Uterus (tissue), 4 donors: Measurements from ENCODE around the gene UGGT2. TPM values are rescaled to one million over a fixed set of nuclear protein-coding genes. Genes with fewer than 3 reads are reported as not detected.

Source experiments
- DNase-seq, 2 donors: peaks; one replicate each; pipeline ENCODE4 v3.0.0-alpha.2; 2019 to 2020
- H3K27ac ChIP-seq, 2 donors: fragments of 200-600 bp; sonication (generic); 1 replicate in 1 of 2; 2 replicates in 1 of 2; pipeline ENCODE4 v1.5.1; 2016 to 2018
- H3K27me3 ChIP-seq, 2 donors: fragments of 200-600 bp; sonication (generic); one replicate each; pipeline ENCODE4 v1.5.1; 2018 to 2019; ENCODE audit warnings: control low read depth in 1 of 2
- H3K36me3 ChIP-seq, 2 donors: fragments of 200-600 bp; sonication (generic); one replicate each; pipeline ENCODE4 v1.5.1; 2019; ENCODE audit warnings: control low read depth in 1 of 2
- H3K4me1 ChIP-seq, 2 donors: fragments of 200-600 bp; sonication (generic); one replicate each; pipeline ENCODE4 v1.5.1; 2018 to 2019; ENCODE audit warnings: control low read depth in 1 of 2
- H3K4me3 ChIP-seq, 2 donors: fragments of 200-600 bp; sonication (generic); 1 replicate in 1 of 2; 2 replicates in 1 of 2; pipeline ENCODE4 v1.5.1; 2018 to 2019; ENCODE audit warnings: mild to moderate bottlenecking in 1 of 2
- H3K9me3 ChIP-seq, 2 donors: fragments of 200-600 bp; sonication (generic); one replicate each; pipeline ENCODE4 v1.5.1; 2019; ENCODE audit warnings: control low read depth in 1 of 2
- CTCF ChIP-seq, 4 experiments: fragments of 200-600 bp in 2 of 4; fragments of 450-650 bp in 2 of 4; sonication (generic) in 2 of 4; IDR thresholded peaks; one replicate each; pipeline ENCODE4 v1.5.1; 2016 to 2019; ENCODE audit warnings: antibody characterized with exemption in 4 of 4, mild to moderate bottlenecking in 2 of 4, moderate library complexity in 1 of 4
- POLR2A ChIP-seq, 2 donors: fragments of 450-650 bp; IDR thresholded peaks; one replicate each; pipeline ENCODE4 v1.6.1; 2016; ENCODE audit warnings: antibody characterized with exemption in 2 of 2, mild to moderate bottlenecking in 1 of 2, moderate library complexity in 1 of 2
- intact Hi-C: fragments of 100-400 bp; cut with DNase I; formaldehyde crosslinking; loops from one replicate; pipeline ENCODE4 v1.15.1; 2023; ENCODE audit warnings: low total_unique reads
- total RNA-seq, 4 donors: library from RNA; depleted of rRNA in 3 of 4; stranded (reverse); fragments of >200 nt in 3 of 4; gene quantifications; one replicate each; pipeline versions ENCODE4 v1.1.0 to v1.2.4, GENCODE V29; 2014 to 2023
- donor health status: DM: yes; HTN: yes; CAD: no.

Gene UGGT2
- total RNA-seq, 4 donors from 2014 or later, result 33.5 to 171 (median 116) TPM

- Histone ChIP-seq H3K4me1 (no peaks in the 10 kb centered on the region), H3K36me3 (peaks cover 0 to 4% of the 10 kb centered on the region in 2 donors), H3K27me3 (no peaks in the 10 kb centered on the region), H3K4me3 (no peak overlapping the region), H3K9me3 (no peaks in the 10 kb centered on the region), H3K27ac (no peak overlapping the region)
- no peak for DNase-seq
- TF ChIP-seq CTCF (IDR thresholded peaks at IDR 0.05) (no peak), POLR2A (IDR thresholded peaks at IDR 0.05) (no peak)
- intact Hi-C loops, result no loop called here
These were observed 230.9 kb downstream of the UGGT2 start for GRCh38 chr13:95822303-95822702.

GRCh38 chr13:95814495-95814894 lies 238.7 kb downstream of the UGGT2 start:
- H3K36me3 ChIP-seq, result no peaks in the 10 kb centered on the region
- intact Hi-C loops, result no loop called here
- DNase-seq, result no peak
- H3K27me3 ChIP-seq, result no peaks in the 10 kb centered on the region
- H3K27ac ChIP-seq, result no peak overlapping the region
- H3K4me3 ChIP-seq, result no peak overlapping the region
- H3K4me1 ChIP-seq, result no peaks in the 10 kb centered on the region
- peaks cover 0 to 14% of the 10 kb centered on the region in 2 donors for H3K9me3 ChIP-seq
- TF ChIP-seq POLR2A (IDR thresholded peaks at IDR 0.05) (no peak), CTCF (IDR thresholded peaks at IDR 0.05) (no peak)

- no peak for DNase-seq
- Histone ChIP-seq H3K27me3 (no peaks in the 10 kb centered on the region), H3K4me3 (no peak overlapping the region), H3K4me1 (no peaks in the 10 kb centered on the region), H3K27ac (no peak overlapping the region), H3K9me3 (peaks cover 0 to 16% of the 10 kb centered on the region in 2 donors), H3K36me3 (no peaks in the 10 kb centered on the region)
- intact Hi-C loops, result no loop called here
- TF ChIP-seq CTCF (IDR thresholded peaks at IDR 0.05), result no peak
- no peak for TF ChIP-seq POLR2A (IDR thresholded peaks at IDR 0.05)
These were observed 240.1 kb downstream of the UGGT2 start for GRCh38 chr13:95813139-95813538.

GRCh38 chr13:95809429-95809828 lies 243.8 kb downstream of the UGGT2 start:
- intact Hi-C loops, result no loop called here
- H3K27ac ChIP-seq, result no peak overlapping the region
- TF ChIP-seq CTCF (IDR thresholded peaks at IDR 0.05) (no peak), POLR2A (IDR thresholded peaks at IDR 0.05) (no peak)
- H3K36me3 ChIP-seq, result no peaks in the 10 kb centered on the region
- no peak for DNase-seq
- H3K27me3 ChIP-seq, result no peaks in the 10 kb centered on the region
- H3K4me3 ChIP-seq, result no peak overlapping the region
- H3K9me3 ChIP-seq, result peaks cover 0 to 20% of the 10 kb centered on the region in 2 donors
- no peaks in the 10 kb centered on the region for H3K4me1 ChIP-seq

- H3K4me3 ChIP-seq, result no peak overlapping the region
- DNase-seq, result no peak
- no peak overlapping the region for H3K27ac ChIP-seq
- peaks cover 0 to 8% of the 10 kb centered on the region in 2 donors for H3K9me3 ChIP-seq
- H3K36me3 ChIP-seq, result no peaks in the 10 kb centered on the region
- no peak for TF ChIP-seq POLR2A (IDR thresholded peaks at IDR 0.05)
- no peak for TF ChIP-seq CTCF (IDR thresholded peaks at IDR 0.05)
- H3K4me1 ChIP-seq, result no peaks in the 10 kb centered on the region
- H3K27me3 ChIP-seq, result no peaks in the 10 kb centered on the region
- intact Hi-C loops, result no loop called here
These were observed 247.3 kb downstream of the UGGT2 start for GRCh38 chr13:95805921-95806320.
